A549 (cell line): ENCODE data around the gene TPPP3. TPM values are rescaled to one million over a fixed set of nuclear protein-coding genes. Genes with fewer than 3 reads are reported as not detected.
A peak's percentile ranks its signal among the peaks of the same experiment; 100 is the strongest.

Experiments
- ATAC-seq, 2 experiments: fragments of 200-7000 bp in 1 of 2; fragments of >200 bp in 1 of 2; cut with Nextera tagmentation in 1 of 2; cut with Tn5 transposase in 1 of 2; 3 replicates each; pipeline versions ENCODE4 v1.8.0 to v1.9.1; 2018 to 2020; ENCODE audit warnings: mild to moderate bottlenecking in 1 of 2, moderate library complexity in 1 of 2
- CTCF ChIA-PET: fragments of 300-600 bp; sonication (Branson Sonifier 250); formaldehyde crosslinking; extraction: SDS; loops from one replicate; lab custom pipeline; 2021; ENCODE audit warnings: antibody characterized with exemption, inconsistent platforms; lab: Yijun Ruan, JAX
- POLR2A ChIA-PET: fragments of 350-600 bp; formaldehyde crosslinking; extraction: SDS; loops from one replicate; lab custom pipeline; 2021; ENCODE audit warnings: antibody characterized with exemption, inconsistent platforms; lab: Yijun Ruan, JAX
- DNase-seq, 2 experiments: peaks; one replicate each; pipeline versions ENCODE4 v3.0.0 to v3.0.0-alpha.2; 2011 to 2016; ENCODE audit warnings: low read depth in 1 of 2, low spot score in 1 of 2
- FAIRE-seq: peaks from 2 replicates; lab custom pipeline; 2011; peaks lifted over from hg19 to GRCh38; lab: Jason Lieb, UNC
- H3K27ac ChIP-seq, 2 experiments: fragments of >200 bp; sonication (Bioruptor Twin); formaldehyde crosslinking; 3 replicates each; pipeline ENCODE4 v1.5.1; 2016 to 2017
- H3K4me1 ChIP-seq: fragments of >200 bp; sonication (Bioruptor Twin); formaldehyde crosslinking; 3 replicates; pipeline ENCODE4 v1.6.1; 2016
- H3K4me2 ChIP-seq: fragments of >200 bp; sonication (Bioruptor Twin); formaldehyde crosslinking; 3 replicates; pipeline ENCODE4 v1.6.1; 2016
- H3K4me3 ChIP-seq: fragments of >200 bp; sonication (Bioruptor Twin); formaldehyde crosslinking; 3 replicates; pipeline ENCODE4 v1.5.1; 2016
- H3K9me3 ChIP-seq: fragments of >200 bp; sonication (Bioruptor Twin); formaldehyde crosslinking; 3 replicates; pipeline ENCODE4 v1.6.1; 2016
- CEBPB ChIP-seq, 2 experiments: fragments of >200 bp in 1 of 2; sonication (Bioruptor Twin) in 1 of 2; formaldehyde crosslinking in 1 of 2; IDR thresholded peaks; 2 replicates each; pipeline ENCODE4 v1.6.1; 2012 to 2016
- CHD2 ChIP-seq: fragments of 150-350 bp; IDR thresholded peaks from 2 replicates; pipeline ENCODE4 v1.6.1; 2014; ENCODE audit warnings: low read length; ENCODE audit not compliant: partially characterized antibody
- EHF ChIP-seq: fragments of 250-450 bp; sonication (Bioruptor Pico); IDR thresholded peaks from 2 replicates; pipeline ENCODE4 v1.5.0; 2020; ENCODE audit warnings: mild to moderate bottlenecking
- EP300 ChIP-seq, 2 experiments: fragments of >200 bp; sonication (Bioruptor Twin); formaldehyde crosslinking; IDR thresholded peaks; 2 replicates in 1 of 2; 3 replicates in 1 of 2; pipeline ENCODE4 v1.6.1; 2016 to 2017
- FOSL2 ChIP-seq, 2 experiments: fragments of 450-650 bp in 1 of 2; fragments of >200 bp in 1 of 2; sonication (Bioruptor Twin) in 1 of 2; formaldehyde crosslinking; IDR thresholded peaks; 2 replicates each; pipeline versions ENCODE4 v1.5.0 to v1.6.1; 2016 to 2020; ENCODE audit warnings: mild to moderate bottlenecking in 1 of 2, moderate library complexity in 1 of 2
- HOXA7 ChIP-seq: fragments of 250-450 bp; sonication (Bioruptor Pico); IDR thresholded peaks from 2 replicates; pipeline ENCODE4 v1.5.0; 2020; ENCODE audit warnings: mild to moderate bottlenecking, moderate library complexity
- JUN ChIP-seq, 2 experiments: fragments of >200 bp; sonication (Bioruptor Twin); formaldehyde crosslinking; IDR thresholded peaks; 2 replicates in 1 of 2; 3 replicates in 1 of 2; pipeline ENCODE4 v1.6.1; 2016 to 2017
- KDM1A ChIP-seq: fragments of 200-600 bp; sonication (generic); IDR thresholded peaks from 2 replicates; pipeline ENCODE4 v1.6.1; 2016; ENCODE audit warnings: low read depth, mild to moderate bottlenecking
- MAZ ChIP-seq: fragments of 150-350 bp; IDR thresholded peaks from 2 replicates; pipeline ENCODE4 v1.6.1; 2014; ENCODE audit warnings: antibody characterized with exemption, low read depth, low read length, borderline replicate concordance
- MYC ChIP-seq: IDR thresholded peaks from 2 replicates; pipeline ENCODE4 v1.6.1; 2012; ENCODE audit warnings: mild to moderate bottlenecking, inconsistent platforms, low read length, improper control_type of control experiment, borderline replicate concordance
- NFE2L2 ChIP-seq: fragments of 150-350 bp; conservative IDR thresholded peaks from 2 replicates; pipeline ENCODE4 v1.6.1; 2014; ENCODE audit warnings: low read length
- POLR2A ChIP-seq: IDR thresholded peaks from 2 replicates; pipeline ENCODE4 v1.6.1; 2012; ENCODE audit warnings: mild to moderate bottlenecking, low read length
- RNF2 ChIP-seq: fragments of 200-600 bp; sonication (generic); IDR thresholded peaks from 2 replicates; pipeline ENCODE4 v1.6.1; 2016; ENCODE audit warnings: low read depth, mild to moderate bottlenecking, antibody characterized with exemption, moderate library complexity, borderline replicate concordance
- SMC3 ChIP-seq: fragments of >200 bp; sonication (Bioruptor Twin); formaldehyde crosslinking; IDR thresholded peaks from 3 replicates; pipeline ENCODE4 v1.6.1; 2018; ENCODE audit warnings: inconsistent platforms
- ZC3H11A ChIP-seq: fragments of 450-650 bp; IDR thresholded peaks from 2 replicates; pipeline ENCODE4 v1.6.1; 2014; ENCODE audit warnings: antibody characterized with exemption, mild to moderate bottlenecking
- ZNF302 ChIP-seq: fragments of 250-450 bp; sonication (Bioruptor Pico); IDR thresholded peaks from 2 replicates; pipeline ENCODE4 v1.9.0; 2021; ENCODE audit warnings: inconsistent platforms, mild to moderate bottlenecking, moderate library complexity
- ZSCAN20 ChIP-seq: fragments of 250-450 bp; sonication (Bioruptor Pico); IDR thresholded peaks from 2 replicates; pipeline ENCODE4 v1.8.0; 2022; ENCODE audit warnings: mild to moderate bottlenecking, moderate library complexity
- WGBS: methylation state at CpG from one replicate; pipeline ENCODE4 v1.1.6; 2017; ENCODE audit errors: missing lambda C conversion rate; 5-methylcytosine and 5-hydroxymethylcytosine counted together
- polyA plus RNA-seq, 4 experiments: library from polyadenylated mRNA; depleted of rRNA in 3 of 4; stranded (reverse); fragments of >200 nt; fragmentation: RNase III in 1 of 4; extraction: RNeasy Plus Mini Kit Qiagen cat#74134 plus additional on column Dnase treatment in 1 of 4; gene quantifications; 2 replicates in 3 of 4; 3 replicates in 1 of 4; pipeline ENCODE4 v1.2.3, GENCODE V29; 2011 to 2017
- TF ChIP-seq, protein P1 (sequence below): fragments of 450-650 bp; IDR thresholded peaks from 2 replicates; pipeline ENCODE4 v1.6.1; 2014; ENCODE audit warnings: antibody characterized with exemption
- TF ChIP-seq, protein P2 (sequence below): fragments of 150-350 bp; IDR thresholded peaks from 2 replicates; pipeline ENCODE4 v1.6.1; 2014; ENCODE audit warnings: low read depth, mild to moderate bottlenecking, low read length
- TF ChIP-seq, protein P3 (sequence below): fragments of 250-450 bp; sonication (Bioruptor Pico); IDR thresholded peaks from 2 replicates; pipeline ENCODE4 v1.5.0; 2020; ENCODE audit warnings: low read depth, mild to moderate bottlenecking, moderate library complexity
- TF ChIP-seq, protein P4 (sequence below): fragments of 250-450 bp; sonication (Bioruptor Pico); IDR thresholded peaks from 2 replicates; pipeline ENCODE4 v1.5.0; 2021; ENCODE audit warnings: mild to moderate bottlenecking, moderate library complexity, borderline replicate concordance
- TF ChIP-seq, protein P5 (sequence below): IDR thresholded peaks from 2 replicates; pipeline ENCODE4 v1.6.1; 2012; ENCODE audit warnings: low read depth, borderline replicate concordance
- TF ChIP-seq, protein P6 (sequence below): fragments of >200 bp; sonication (Bioruptor Twin); formaldehyde crosslinking; IDR thresholded peaks from 2 replicates; pipeline ENCODE4 v1.6.1; 2016

Gene TPPP3
- polyA plus RNA-seq, 2 of the 4 experiments (the other 2 are of a cell fraction), result 9.4 to 10.9 TPM

DNA sequence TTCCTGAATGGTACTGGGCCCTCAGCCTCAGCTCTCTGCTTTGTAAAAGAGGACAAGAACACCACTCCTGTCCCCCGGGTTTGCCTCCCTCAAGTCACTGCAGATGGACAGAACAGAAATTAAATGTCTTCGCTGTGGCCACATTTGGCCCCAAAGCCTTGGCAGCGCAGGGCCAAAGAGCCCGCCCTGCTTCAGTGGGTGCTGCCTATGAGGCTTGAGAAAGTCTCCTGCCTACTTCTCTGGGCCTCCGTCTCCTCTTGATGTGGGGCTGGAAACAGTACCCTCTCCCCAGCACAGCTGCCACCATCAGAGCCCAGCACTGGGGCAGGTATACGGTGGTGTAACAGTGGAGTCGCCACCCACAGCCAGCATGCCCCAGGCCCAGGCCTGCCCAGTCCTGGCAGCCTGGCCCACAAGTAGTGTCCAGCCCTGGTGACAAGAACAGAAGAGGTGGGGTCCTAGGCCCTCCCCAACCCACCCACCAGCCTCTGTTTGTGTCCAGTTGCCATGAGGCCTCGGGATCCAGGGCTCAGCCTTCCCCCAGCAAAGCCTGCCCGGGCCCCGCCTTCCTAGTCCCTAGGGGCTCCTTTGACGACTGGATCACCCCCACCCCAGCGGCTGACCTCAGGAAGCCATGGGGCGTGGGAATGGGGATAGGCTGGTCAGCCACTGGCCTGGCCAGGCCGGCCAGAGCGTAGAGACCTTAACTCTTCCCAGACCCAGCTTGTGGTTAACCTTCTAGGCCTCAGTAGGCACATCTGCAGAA, 3.9 kb upstream of the TPPP3 start:
- peak overlapping the region in 1 of 2 experiments; percentile 68; a peak in 3 of 6 replicates for H3K27ac ChIP-seq
- 92% methylated on average over 9 of the region's 15 CpGs for whole genome bisulfite sequencing

DNA sequence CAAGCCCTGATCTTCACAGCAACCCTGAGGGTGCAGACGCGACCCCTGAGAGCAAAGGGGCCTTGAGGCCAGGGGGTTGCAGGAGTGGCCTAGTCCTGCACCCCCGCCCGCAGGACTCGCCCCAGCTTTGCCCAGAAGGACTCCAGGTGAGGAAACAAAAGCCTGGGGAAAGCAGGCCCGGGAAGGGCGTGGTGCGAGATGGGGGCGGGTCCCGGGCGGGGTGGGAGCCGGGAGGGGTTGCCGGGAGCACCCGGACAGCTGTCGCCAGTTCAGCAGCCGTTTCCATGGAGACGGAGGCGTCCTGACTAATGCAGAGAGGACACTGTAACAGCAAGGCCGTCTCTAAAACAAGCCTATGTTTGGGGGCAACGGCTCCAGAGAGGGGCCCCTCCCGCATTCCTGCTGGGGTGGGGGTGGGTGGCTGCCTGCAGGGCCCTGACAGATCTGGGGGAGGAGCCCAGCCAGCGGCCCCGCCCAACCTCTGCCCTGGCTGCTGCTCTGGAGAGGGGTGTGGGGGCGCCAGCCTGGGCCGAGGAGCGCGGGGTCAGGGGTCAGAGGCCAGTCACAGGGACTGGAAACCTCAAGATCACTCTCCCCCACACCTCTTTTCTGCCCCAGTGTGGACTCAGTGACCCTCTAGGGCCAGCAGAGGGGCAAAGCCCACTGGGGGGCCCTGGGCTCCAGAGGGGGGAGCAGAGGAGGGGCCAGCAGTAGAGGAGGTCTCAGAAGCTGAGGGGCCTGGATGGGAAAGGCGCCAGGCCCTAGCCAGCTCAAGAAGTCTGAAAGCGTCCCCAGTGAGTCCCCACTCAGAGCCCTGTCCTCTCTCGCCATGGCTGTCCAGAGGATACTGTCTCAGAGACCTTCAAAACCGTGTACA, 3.1 kb upstream of the TPPP3 start:
- ChIA-PET POLR2A (no interaction called here), CTCF (interaction anchor here (0.9 to 2.3 kb wide), 5 partner anchors 10 to 69 kb away, joined by 3 to 8 read pairs (median 3); partner anchors contain the start of genes KCTD19 and LRRC36)
- ATAC-seq (peak; percentile 30 to 37; a peak in 5 of 6 replicates), DNase-seq (peak; percentile 67 to 84), FAIRE-seq (no peak)
- Histone ChIP-seq H3K4me2 (peak overlapping the region; percentile 66), H3K9me3 (no peaks in the 10 kb centered on the region), H3K27ac (peak overlapping the region; percentile 28 to 68; a peak in 3 of 6 replicates), H3K4me3 (no peak overlapping the region), H3K4me1 (peaks cover 15% of the 10 kb centered on the region)
- WGBS, result 68% methylated on average over 8 of the region's 31 CpGs
- TF ChIP-seq, protein P1, sequence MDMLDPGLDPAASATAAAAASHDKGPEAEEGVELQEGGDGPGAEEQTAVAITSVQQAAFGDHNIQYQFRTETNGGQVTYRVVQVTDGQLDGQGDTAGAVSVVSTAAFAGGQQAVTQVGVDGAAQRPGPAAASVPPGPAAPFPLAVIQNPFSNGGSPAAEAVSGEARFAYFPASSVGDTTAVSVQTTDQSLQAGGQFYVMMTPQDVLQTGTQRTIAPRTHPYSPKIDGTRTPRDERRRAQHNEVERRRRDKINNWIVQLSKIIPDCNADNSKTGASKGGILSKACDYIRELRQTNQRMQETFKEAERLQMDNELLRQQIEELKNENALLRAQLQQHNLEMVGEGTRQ, result no peak
- TF ChIP-seq POLR2A, result no peak
- TF ChIP-seq NFE2L2, result no peak

More for the DNA sequence above, 3.9 kb upstream of the TPPP3 start:
- H3K4me2 ChIP-seq, result no peak overlapping the region; the same call in 2 of the 3 replicates
- peaks cover 15% of the 10 kb centered on the region for H3K4me1 ChIP-seq
- TF ChIP-seq FOSL2 (IDR thresholded peaks at IDR 0.05) (no peak), FOSL2 (CRISPR knock-in tag; IDR thresholded peaks at IDR 0.05) (no peak), CHD2 (no peak), MYC (no peak), ZSCAN20 (CRISPR knock-in tag) (no peak), RNF2 (no peak)
- TF ChIP-seq, protein P2, sequence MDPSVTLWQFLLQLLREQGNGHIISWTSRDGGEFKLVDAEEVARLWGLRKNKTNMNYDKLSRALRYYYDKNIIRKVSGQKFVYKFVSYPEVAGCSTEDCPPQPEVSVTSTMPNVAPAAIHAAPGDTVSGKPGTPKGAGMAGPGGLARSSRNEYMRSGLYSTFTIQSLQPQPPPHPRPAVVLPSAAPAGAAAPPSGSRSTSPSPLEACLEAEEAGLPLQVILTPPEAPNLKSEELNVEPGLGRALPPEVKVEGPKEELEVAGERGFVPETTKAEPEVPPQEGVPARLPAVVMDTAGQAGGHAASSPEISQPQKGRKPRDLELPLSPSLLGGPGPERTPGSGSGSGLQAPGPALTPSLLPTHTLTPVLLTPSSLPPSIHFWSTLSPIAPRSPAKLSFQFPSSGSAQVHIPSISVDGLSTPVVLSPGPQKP, result no peak
- TF ChIP-seq, protein P3, sequence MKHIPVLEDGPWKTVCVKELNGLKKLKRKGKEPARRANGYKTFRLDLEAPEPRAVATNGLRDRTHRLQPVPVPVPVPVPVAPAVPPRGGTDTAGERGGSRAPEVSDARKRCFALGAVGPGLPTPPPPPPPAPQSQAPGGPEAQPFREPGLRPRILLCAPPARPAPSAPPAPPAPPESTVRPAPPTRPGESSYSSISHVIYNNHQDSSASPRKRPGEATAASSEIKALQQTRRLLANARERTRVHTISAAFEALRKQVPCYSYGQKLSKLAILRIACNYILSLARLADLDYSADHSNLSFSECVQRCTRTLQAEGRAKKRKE (CRISPR knock-in tag), result no peak
- DNase-seq, result no peak
- H3K4me3 ChIP-seq, result no peak overlapping the region
- ChIA-PET POLR2A (no interaction called here), CTCF (interaction anchor here (1.2 to 1.5 kb wide), 3 partner anchors 9 to 31 kb away, joined by 3 to 5 read pairs (median 4); no protein-coding TSS in a partner anchor)
- H3K9me3 ChIP-seq, result no peaks in the 10 kb centered on the region
- no peak for ATAC-seq
- FAIRE-seq, result no peak

DNA sequence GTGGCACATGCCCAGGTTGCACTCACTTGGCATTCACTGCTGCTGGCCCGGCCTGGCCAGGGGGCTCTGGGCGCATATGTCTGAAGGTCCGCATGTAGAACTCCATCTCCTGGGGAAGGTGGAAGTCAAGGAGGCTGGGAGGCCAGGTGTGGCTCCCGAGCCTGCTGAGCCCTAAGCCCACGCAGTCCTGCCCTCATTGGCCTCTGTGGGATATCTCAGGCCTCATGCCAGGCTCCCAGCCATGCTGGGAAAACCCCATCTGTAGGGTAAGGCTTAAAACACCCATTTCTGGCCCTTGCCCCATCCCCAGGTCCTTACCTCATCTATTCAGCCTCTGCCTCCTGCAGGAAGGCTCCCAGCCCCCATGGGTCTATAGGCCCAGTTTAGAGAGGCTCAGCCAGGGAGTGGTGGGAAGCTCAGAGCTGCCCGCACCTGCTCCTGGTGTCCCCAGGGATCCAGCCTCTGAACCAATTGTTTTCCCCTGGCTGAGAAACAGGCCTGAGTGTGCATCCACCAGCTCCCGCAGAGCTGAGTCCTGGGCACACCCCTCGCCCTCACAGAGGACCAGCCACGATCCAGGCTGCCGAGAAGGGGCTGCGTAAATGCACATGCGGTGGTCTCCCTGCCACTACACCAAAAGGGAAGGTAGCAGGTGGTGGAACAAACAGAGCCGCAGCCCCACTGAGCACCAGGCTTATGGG, 2.3 kb upstream of the TPPP3 start:
- CTCF ChIA-PET, result interaction anchor here (0.9 to 2.6 kb wide), 6 partner anchors 11 to 135 kb away, joined by 3 to 10 read pairs (median 4); partner anchors contain the start of genes KCTD19 and LRRC36
- no peak for DNase-seq

More for the DNA sequence above, 2.3 kb upstream of the TPPP3 start:
- H3K27ac ChIP-seq, result peak overlapping the region; percentile 28 to 68; a peak in 3 of 6 replicates
- POLR2A ChIA-PET, result interaction anchor here (0.8 kb wide), 1 partner anchor 69 kb away, joined by 3 read pairs; the partner anchor contains the start of genes KCTD19 and LRRC36
- ATAC-seq (no peak; a peak in 1 of 6 replicates), FAIRE-seq (no peak)
- no peaks in the 10 kb centered on the region for H3K9me3 ChIP-seq
- peak overlapping the region; percentile 66 for H3K4me2 ChIP-seq
- WGBS, result 82% methylated on average over 9 of the region's 13 CpGs
- TF ChIP-seq JUN (IDR thresholded peaks at IDR 0.05), result no peak
- no peak for TF ChIP-seq EHF (CRISPR knock-in tag)
- TF ChIP-seq HOXA7 (CRISPR knock-in tag), result no peak
- TF ChIP-seq, protein P4, sequence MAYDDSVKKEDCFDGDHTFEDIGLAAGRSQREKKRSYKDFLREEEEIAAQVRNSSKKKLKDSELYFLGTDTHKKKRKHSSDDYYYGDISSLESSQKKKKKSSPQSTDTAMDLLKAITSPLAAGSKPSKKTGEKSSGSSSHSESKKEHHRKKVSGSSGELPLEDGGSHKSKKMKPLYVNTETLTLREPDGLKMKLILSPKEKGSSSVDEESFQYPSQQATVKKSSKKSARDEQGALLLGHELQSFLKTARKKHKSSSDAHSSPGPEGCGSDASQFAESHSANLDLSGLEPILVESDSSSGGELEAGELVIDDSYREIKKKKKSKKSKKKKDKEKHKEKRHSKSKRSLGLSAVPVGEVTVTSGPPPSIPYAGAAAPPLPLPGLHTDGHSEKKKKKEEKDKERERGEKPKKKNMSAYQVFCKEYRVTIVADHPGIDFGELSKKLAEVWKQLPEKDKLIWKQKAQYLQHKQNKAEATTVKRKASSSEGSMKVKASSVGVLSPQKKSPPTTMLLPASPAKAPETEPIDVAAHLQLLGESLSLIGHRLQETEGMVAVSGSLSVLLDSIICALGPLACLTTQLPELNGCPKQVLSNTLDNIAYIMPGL (CRISPR knock-in tag), result no peak
- TF ChIP-seq EP300 (IDR thresholded peaks at IDR 0.05), result no peak
- no peak for TF ChIP-seq KDM1A
- TF ChIP-seq ZC3H11A, result no peak
- TF ChIP-seq, protein P5, sequence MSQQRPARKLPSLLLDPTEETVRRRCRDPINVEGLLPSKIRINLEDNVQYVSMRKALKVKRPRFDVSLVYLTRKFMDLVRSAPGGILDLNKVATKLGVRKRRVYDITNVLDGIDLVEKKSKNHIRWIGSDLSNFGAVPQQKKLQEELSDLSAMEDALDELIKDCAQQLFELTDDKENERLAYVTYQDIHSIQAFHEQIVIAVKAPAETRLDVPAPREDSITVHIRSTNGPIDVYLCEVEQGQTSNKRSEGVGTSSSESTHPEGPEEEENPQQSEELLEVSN, result no peak
- TF ChIP-seq, protein P6, sequence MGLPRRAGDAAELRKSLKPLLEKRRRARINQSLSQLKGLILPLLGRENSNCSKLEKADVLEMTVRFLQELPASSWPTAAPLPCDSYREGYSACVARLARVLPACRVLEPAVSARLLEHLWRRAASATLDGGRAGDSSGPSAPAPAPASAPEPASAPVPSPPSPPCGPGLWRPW, result no peak
- TF ChIP-seq SMC3, result no peak
- TF ChIP-seq CEBPB (IDR thresholded peaks at IDR 0.05), result no peak
- TF ChIP-seq MAZ, result no peak
- TF ChIP-seq ZNF302 (CRISPR knock-in tag), result no peak
- TF ChIP-seq, all 56 proteins: peak for 0
- Histone ChIP-seq H3K4me1 (peaks cover 15% of the 10 kb centered on the region), H3K4me3 (no peak overlapping the region)
